H1 (cell line): ENCODE data around the gene DENND4C. TPM values are rescaled to one million over a fixed set of nuclear protein-coding genes. Genes with fewer than 3 reads are reported as not detected.

Source experiments
- SUZ12 ChIP-seq: fragments of 200-600 bp; sonication (generic); IDR thresholded peaks from 2 replicates; pipeline ENCODE4 v1.6.1; 2012; ENCODE audit warnings: mild to moderate bottlenecking, inconsistent platforms, low read length, moderate library complexity, mixed read lengths
- USF2 ChIP-seq: IDR thresholded peaks from 2 replicates; pipeline ENCODE4 v1.6.1; 2011; ENCODE audit warnings: low read length, improper control_type of control experiment
- polyA plus RNA-seq, 7 experiments: library from polyadenylated mRNA; depleted of rRNA in 3 of 7; stranded (reverse) in 5 of 7; unstranded in 2 of 7; fragments of >200 nt in 5 of 7; fragments of 200-250 nt in 2 of 7; gene quantifications; 1 replicate in 5 of 7; 2 replicates in 1 of 7; 4 replicates in 1 of 7; pipeline versions ENCODE4 v1.2.1 to v1.2.3, GENCODE V29; 2011 to 2013; ENCODE audit warnings: missing spikeins in 2 of 7, mixed read lengths in 2 of 7
- total RNA-seq: library from RNA; stranded (reverse); fragmentation: NEBNext Ultra II Directional; extraction: Animal tissue kit (Norgen Biotek cat#: 25700); gene quantifications from 2 replicates; pipeline ENCODE4 v1.2.1, GENCODE V29; 2021
- TF ChIP-seq, protein P1 (sequence below): fragments of 300-600 bp; sonication (generic); IDR thresholded peaks from 2 replicates; pipeline ENCODE4 v1.7.1; 2012; ENCODE audit warnings: low read length, moderate library complexity, mild to moderate bottlenecking, inconsistent platforms; ENCODE audit not compliant: insufficient replicate concordance

DENND4C gene
- total and polyA plus RNA-seq, 2 of the 8 experiments (the other 6 are each of a cell fraction or from before 2014, with no cell fraction given) = 6.9 to 18.9 TPM

DNA sequence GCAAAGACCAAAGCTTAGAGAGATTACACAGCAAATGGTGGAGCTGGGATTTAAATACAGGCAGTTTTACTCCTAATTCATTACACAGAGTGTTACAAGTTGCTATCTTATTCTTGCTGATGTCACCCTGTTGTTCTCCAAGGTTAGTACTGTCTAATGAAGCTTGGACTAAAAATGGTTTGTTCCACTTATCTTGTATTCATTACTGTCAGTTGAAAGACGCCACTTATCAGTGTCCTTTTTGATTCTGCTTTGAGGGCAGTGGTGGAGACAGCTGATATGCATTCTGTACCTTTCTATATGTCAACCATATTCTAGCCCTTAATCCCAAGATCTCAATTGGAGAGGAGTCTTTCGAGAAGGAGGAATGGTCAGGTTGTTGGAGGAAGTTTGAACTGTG, 14.0 kb upstream of the DENND4C start (continued):
- TF ChIP-seq USF2 = no peak
- no peak for TF ChIP-seq SUZ12
- TF ChIP-seq, protein P1, sequence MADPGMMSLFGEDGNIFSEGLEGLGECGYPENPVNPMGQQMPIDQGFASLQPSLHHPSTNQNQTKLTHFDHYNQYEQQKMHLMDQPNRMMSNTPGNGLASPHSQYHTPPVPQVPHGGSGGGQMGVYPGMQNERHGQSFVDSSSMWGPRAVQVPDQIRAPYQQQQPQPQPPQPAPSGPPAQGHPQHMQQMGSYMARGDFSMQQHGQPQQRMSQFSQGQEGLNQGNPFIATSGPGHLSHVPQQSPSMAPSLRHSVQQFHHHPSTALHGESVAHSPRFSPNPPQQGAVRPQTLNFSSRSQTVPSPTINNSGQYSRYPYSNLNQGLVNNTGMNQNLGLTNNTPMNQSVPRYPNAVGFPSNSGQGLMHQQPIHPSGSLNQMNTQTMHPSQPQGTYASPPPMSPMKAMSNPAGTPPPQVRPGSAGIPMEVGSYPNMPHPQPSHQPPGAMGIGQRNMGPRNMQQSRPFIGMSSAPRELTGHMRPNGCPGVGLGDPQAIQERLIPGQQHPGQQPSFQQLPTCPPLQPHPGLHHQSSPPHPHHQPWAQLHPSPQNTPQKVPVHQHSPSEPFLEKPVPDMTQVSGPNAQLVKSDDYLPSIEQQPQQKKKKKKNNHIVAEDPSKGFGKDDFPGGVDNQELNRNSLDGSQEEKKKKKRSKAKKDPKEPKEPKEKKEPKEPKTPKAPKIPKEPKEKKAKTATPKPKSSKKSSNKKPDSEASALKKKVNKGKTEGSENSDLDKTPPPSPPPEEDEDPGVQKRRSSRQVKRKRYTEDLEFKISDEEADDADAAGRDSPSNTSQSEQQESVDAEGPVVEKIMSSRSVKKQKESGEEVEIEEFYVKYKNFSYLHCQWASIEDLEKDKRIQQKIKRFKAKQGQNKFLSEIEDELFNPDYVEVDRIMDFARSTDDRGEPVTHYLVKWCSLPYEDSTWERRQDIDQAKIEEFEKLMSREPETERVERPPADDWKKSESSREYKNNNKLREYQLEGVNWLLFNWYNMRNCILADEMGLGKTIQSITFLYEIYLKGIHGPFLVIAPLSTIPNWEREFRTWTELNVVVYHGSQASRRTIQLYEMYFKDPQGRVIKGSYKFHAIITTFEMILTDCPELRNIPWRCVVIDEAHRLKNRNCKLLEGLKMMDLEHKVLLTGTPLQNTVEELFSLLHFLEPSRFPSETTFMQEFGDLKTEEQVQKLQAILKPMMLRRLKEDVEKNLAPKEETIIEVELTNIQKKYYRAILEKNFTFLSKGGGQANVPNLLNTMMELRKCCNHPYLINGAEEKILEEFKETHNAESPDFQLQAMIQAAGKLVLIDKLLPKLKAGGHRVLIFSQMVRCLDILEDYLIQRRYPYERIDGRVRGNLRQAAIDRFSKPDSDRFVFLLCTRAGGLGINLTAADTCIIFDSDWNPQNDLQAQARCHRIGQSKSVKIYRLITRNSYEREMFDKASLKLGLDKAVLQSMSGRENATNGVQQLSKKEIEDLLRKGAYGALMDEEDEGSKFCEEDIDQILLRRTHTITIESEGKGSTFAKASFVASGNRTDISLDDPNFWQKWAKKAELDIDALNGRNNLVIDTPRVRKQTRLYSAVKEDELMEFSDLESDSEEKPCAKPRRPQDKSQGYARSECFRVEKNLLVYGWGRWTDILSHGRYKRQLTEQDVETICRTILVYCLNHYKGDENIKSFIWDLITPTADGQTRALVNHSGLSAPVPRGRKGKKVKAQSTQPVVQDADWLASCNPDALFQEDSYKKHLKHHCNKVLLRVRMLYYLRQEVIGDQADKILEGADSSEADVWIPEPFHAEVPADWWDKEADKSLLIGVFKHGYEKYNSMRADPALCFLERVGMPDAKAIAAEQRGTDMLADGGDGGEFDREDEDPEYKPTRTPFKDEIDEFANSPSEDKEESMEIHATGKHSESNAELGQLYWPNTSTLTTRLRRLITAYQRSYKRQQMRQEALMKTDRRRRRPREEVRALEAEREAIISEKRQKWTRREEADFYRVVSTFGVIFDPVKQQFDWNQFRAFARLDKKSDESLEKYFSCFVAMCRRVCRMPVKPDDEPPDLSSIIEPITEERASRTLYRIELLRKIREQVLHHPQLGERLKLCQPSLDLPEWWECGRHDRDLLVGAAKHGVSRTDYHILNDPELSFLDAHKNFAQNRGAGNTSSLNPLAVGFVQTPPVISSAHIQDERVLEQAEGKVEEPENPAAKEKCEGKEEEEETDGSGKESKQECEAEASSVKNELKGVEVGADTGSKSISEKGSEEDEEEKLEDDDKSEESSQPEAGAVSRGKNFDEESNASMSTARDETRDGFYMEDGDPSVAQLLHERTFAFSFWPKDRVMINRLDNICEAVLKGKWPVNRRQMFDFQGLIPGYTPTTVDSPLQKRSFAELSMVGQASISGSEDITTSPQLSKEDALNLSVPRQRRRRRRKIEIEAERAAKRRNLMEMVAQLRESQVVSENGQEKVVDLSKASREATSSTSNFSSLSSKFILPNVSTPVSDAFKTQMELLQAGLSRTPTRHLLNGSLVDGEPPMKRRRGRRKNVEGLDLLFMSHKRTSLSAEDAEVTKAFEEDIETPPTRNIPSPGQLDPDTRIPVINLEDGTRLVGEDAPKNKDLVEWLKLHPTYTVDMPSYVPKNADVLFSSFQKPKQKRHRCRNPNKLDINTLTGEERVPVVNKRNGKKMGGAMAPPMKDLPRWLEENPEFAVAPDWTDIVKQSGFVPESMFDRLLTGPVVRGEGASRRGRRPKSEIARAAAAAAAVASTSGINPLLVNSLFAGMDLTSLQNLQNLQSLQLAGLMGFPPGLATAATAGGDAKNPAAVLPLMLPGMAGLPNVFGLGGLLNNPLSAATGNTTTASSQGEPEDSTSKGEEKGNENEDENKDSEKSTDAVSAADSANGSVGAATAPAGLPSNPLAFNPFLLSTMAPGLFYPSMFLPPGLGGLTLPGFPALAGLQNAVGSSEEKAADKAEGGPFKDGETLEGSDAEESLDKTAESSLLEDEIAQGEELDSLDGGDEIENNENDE = no peak
- TF ChIP-seq, all 59 proteins: peak for 0
